Fibroblast of skin of back (primary cell): ENCODE data around the gene PCDHGA3.
"Not testable (repeated sequence)": the region's sequence is repeated elsewhere in the genome, so short reads cannot be mapped to it uniquely, and the experiment has no call there.

Experiments used
- DNase-seq: peaks from one replicate; pipeline ENCODE4 v3.0.0-alpha.2; 2013

Gene PCDHGA3

DNA sequence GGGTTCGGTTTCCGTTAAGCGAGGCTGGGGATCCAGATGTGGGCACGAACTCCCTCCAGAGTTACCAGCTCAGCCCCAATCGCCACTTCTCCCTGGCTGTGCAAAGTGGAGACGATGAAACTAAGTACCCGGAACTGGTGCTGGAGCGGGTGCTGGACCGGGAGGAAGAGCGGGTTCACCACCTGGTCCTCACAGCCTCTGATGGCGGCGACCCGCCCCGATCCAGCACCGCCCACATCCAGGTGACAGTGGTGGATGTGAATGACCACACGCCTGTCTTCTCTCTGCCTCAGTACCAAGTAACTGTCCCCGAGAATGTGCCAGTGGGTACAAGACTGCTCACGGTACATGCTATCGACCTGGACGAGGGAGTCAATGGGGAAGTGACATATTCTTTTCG lies 39.7 kb downstream of the PCDHGA3 start:
- no peak for DNase-seq

DNA sequence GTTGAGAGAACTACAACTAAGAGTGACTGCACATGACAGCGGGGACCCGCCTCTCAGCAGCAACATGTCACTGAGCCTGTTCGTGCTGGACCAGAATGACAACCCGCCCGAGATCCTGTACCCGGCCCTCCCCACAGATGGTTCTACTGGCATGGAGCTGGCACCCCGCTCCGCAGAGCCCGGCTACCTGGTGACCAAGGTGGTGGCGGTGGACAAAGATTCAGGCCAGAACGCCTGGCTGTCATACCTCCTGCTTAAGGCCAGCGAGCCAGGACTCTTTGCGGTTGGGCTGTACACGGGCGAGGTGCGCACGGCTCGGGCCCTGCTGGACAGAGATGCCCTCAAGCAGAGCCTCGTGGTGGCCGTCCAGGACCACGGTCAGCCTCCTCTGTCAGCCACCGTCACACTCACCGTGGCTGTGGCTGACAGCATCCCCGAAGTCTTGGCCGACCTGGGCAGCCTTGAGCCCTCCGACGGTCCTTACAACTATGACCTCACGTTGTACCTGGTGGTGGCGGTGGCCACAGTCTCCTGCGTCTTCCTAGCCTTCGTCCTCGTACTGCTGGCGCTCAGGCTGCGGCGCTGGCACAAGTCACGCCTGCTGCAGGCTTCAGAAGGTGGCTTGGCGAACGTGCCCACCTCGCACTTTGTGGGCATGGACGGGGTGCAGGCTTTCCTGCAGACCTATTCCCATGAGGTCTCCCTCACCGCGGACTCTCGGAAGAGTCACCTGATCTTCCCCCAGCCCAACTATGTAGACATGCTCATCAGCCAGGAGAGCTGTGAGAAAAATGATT lies 41.0 kb downstream of the PCDHGA3 start:
- no peak for DNase-seq

DNA sequence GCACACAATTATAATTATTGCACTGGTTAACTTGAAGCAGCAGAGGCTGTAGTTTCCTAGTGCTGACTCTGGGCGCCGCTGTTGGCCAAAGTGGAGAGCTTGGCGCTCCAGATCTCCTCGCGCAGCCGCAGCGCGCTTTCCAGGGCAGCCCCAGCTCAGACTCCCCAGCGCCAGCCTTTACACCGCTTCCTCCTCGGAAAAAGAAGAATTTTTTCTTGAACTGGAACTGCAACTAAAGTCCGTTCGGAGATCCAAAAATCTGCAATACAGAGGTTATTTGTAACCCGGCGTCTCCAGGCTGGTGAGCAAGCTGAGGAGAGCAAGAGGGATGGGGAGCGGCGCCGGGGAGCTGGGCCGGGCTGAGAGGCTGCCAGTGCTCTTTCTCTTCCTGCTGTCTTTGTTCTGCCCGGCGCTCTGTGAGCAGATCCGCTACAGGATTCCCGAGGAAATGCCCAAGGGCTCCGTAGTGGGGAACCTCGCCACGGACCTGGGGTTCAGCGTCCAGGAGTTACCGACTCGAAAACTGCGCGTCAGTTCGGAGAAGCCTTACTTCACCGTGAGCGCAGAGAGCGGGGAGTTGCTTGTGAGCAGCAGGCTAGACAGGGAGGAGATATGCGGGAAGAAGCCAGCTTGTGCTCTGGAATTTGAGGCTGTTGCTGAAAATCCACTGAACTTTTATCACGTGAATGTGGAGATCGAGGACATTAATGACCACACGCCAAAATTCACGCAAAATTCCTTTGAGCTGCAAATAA lies 44.1 kb downstream of the PCDHGA3 start, which contains the start of gene PCDHGB4:
PCDHGB4 (plus strand) TSS at position 142 of the 755 bp plus-strand sequence; CDS start at position 329, 187 bp downstream.
- DNase-seq: peak; percentile 65

DNA sequence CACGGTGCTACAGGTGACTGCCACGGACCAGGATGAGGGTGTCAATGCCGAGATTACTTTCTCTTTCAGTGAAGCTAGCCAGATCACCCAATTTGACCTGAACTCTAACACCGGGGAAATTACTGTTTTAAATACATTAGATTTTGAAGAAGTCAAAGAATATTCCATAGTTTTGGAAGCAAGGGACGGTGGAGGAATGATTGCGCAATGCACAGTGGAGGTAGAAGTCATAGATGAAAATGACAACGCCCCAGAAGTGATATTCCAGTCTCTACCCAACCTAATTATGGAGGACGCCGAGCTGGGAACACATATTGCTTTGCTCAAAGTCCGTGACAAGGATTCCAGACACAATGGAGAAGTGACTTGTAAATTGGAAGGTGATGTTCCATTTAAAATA lies 45.0 kb downstream of the PCDHGA3 start:
- DNase-seq: no peak

DNA sequence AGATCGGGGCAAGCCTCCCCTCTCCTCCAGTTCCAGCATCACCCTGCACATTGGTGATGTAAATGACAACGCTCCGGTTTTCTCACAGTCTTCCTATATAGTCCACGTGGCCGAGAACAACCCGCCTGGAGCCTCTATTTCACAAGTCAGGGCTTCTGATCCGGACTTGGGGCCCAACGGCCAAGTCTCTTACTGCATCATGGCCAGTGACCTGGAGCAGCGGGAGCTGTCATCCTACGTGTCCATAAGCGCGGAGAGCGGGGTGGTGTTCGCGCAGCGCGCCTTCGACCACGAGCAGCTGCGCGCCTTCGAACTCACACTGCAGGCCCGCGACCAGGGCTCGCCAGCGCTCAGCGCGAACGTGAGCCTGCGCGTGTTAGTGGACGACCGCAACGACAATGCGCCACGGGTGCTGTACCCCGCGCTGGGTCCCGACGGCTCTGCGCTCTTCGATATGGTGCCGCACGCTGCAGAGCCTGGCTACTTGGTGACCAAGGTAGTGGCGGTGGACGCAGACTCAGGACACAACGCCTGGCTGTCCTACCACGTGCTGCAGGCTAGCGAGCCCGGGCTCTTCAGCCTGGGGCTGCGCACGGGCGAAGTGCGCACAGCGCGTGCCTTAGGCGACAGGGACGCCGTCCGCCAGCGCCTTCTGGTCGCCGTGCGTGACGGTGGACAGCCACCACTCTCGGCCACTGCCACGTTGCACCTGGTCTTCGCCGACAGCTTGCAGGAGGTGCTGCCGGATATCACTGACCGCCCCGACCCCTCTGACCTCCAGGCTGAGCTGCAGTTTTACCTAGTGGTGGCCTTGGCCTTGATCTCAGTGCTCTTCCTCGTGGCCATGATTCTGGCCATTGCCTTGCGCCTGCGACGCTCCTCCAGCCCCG lies 45.8 kb downstream of the PCDHGA3 start:
- no peak for DNase-seq

DNA sequence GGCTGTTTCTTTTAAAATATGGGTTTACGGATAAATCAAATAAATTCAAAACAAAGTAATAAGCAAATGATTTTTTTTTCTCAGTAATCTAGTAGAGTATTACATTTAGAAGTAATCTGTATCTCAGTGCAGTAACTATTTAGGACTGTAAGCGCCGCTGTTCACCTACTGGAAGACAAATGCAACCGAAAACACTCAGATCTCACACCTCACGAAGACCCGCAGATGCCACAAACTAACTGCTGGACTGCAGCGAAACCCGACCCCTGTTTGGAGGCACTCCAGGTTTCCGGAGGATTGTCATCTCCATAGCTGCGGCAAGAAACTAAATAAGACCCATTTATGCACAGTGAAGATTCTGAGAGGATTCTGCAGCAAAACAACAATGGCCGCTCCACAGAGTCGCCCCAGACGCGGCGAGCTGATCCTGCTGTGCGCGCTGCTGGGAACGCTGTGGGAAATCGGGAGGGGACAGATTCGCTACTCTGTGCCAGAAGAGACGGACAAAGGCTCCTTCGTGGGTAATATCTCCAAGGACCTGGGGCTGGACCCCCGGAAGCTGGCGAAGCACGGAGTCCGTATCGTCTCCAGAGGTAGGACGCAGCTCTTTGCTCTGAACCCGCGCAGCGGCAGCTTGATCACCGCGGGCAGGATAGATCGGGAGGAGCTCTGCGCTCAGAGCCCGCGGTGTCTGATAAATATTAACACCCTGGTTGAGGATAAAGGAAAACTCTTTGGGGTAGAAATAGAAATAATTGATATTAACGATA lies 49.0 kb downstream of the PCDHGA3 start, which contains the start of gene PCDHGA8:
PCDHGA8 (plus strand) TSS at position 205 of the 770 bp plus-strand sequence; CDS start at position 386, 181 bp downstream.
- peak; percentile 35 for DNase-seq

DNA sequence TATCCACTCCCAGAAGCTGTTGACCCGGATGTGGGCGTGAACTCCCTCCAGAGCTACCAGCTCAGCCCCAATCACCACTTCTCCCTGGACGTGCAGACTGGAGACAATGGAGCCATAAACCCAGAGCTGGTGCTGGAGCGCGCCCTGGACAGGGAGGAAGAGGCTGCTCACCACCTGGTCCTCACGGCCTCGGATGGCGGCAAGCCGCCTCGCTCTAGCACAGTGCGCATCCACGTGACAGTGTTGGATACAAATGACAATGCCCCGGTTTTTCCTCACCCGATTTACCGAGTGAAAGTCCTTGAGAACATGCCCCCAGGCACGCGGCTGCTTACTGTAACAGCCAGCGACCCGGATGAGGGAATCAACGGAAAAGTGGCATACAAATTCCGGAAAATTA lies 49.6 kb downstream of the PCDHGA3 start:
- no peak for DNase-seq

DNA sequence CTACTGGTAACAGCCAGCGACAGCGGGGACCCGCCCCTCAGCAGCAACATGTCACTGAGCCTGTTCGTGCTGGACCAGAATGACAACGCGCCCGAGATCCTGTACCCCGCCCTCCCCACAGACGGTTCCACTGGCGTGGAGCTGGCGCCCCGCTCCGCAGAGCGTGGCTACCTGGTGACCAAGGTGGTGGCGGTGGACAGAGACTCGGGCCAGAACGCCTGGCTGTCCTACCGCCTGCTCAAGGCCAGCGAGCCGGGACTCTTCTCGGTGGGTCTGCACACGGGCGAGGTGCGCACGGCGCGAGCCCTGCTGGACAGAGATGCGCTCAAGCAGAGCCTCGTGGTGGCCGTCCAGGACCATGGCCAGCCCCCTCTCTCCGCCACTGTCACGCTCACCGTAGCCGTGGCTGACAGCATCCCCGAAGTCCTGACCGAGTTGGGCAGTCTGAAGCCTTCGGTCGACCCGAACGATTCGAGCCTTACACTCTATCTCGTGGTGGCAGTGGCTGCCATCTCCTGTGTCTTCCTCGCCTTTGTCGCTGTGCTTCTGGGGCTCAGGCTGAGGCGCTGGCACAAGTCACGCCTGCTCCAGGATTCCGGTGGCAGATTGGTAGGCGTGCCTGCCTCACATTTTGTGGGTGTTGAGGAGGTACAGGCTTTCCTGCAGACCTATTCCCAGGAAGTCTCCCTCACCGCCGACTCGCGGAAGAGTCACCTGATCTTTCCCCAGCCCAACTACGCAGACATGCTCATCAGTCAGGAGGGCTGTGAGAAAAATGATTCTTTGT lies 51.0 kb downstream of the PCDHGA3 start:
- not testable (repeated sequence) for DNase-seq
